ENCODE data around the gene PELI2. TPM values are rescaled to one million over a fixed set of nuclear protein-coding genes. Genes with fewer than 3 reads are reported as not detected.

The PELI2 gene
- total and polyA plus RNA-seq, 5 donors: 1.4 to 6.8 (median 4.6) TPM

DNA sequence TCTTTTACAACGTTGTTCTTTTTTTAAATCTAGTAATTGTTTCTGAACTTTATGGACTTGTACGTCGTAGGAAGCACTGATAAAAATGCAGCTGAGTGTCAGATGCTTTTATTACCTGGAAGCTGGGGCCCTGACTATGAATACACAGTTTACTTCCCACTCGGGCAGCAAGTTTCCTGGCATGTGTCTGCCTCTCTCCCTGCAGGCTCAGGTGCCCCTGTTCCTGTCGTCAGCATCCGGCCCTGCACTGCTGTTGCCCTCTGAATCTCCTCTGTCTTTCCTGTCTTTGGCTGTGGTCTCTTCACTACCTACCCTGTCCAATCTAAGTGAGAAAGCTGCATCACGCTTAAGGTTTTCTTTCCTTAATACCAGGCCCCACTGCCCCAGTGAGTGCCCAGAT lies 75.8 kb downstream of the PELI2 start:
- Histone ChIP-seq H3K9me3 (ENCODE audit: control insufficient read depth, low read length) (no peaks in the 10 kb centered on the region), H3K4me3 (ENCODE audit: low read length) (no peak overlapping the region), H3K27ac (ENCODE audit: low read length) (no peak overlapping the region), H3K27me3 (ENCODE audit: control insufficient read depth, insufficient read depth) (no peaks in the 10 kb centered on the region), H3K4me1 (ENCODE audit: control insufficient read depth, insufficient read depth, low read length) (no peaks in the 10 kb centered on the region)
- no peak for DNase-seq
- WGBS: 80% methylated on average over 7 of the region's 7 CpGs
- no peak for ATAC-seq
- intact Hi-C loops (cut with DNase I): no loop called here

- Histone ChIP-seq H3K27me3 (ENCODE audit: control insufficient read depth, insufficient read depth) (no peaks in the 10 kb centered on the region), H3K9me3 (ENCODE audit: control insufficient read depth, low read length) (no peaks in the 10 kb centered on the region), H3K27ac (ENCODE audit: low read length) (no peak overlapping the region), H3K4me1 (ENCODE audit: control insufficient read depth, insufficient read depth, low read length) (no peaks in the 10 kb centered on the region), H3K4me3 (ENCODE audit: low read length) (no peak overlapping the region)
- intact Hi-C loops (cut with DNase I): no loop called here
- no peak for DNase-seq
- no peak for ATAC-seq
- WGBS: 78% methylated on average over 5 of the region's 5 CpGs
These were observed 77.0 kb downstream of the PELI2 start for GRCh38 chr14:56195223-56195622.

DNA sequence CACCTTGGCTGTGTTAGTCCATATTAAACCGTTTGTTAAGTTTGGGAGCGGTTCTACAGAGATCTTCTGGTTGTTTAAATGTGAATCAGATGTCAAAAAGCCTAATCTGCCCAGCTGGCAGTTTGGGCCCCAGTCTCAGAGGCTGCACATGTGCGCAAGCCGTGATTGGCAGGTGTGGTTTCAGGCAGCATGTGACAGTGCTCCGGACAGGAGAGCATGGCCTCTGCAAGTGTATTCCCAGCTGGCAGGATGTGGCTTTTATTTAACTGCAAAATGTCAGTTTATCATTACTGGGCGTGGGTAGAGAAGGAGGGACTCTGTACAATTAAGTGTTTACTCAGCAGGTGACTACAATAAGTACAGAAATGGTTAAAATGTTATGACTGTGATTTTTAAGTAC lies 77.5 kb downstream of the PELI2 start:
- H3K27me3 ChIP-seq (ENCODE audit: control insufficient read depth, insufficient read depth): no peaks in the 10 kb centered on the region
- no peaks in the 10 kb centered on the region for H3K9me3 ChIP-seq (ENCODE audit: control insufficient read depth, low read length)
- no peak overlapping the region for H3K4me3 ChIP-seq (ENCODE audit: low read length)
- H3K27ac ChIP-seq (ENCODE audit: low read length): no peak overlapping the region
- H3K4me1 ChIP-seq (ENCODE audit: control insufficient read depth, insufficient read depth, low read length): no peaks in the 10 kb centered on the region
- peak in 1 of 3 donors; percentile 45 for DNase-seq
- intact Hi-C loops (cut with DNase I): no loop called here
- 62% methylated on average over 6 of the region's 6 CpGs for WGBS
- peak in 1 of 2 donors; percentile 27 for ATAC-seq

DNA sequence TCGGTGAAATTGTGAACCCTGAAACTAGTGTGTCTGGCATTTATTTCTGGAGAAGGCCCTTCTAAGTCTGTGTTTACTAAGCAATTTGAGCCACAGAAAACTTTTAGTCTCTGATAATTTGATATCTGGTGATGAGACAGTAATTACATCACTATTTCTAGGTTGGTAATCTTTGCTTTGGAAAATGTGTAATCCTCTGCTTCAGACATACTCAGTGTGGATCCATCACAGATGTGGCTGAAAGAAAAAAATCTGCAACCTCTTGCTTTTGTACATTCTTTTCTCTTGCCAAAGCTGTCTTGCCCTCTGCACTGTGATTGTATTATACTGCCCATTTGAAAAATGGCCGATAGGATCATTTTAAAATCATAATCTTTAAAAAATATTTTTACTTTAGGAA lies 78.1 kb downstream of the PELI2 start:
- Histone ChIP-seq H3K27ac (ENCODE audit: low read length) (no peak overlapping the region), H3K4me1 (ENCODE audit: control insufficient read depth, insufficient read depth, low read length) (no peaks in the 10 kb centered on the region), H3K9me3 (ENCODE audit: control insufficient read depth, low read length) (no peaks in the 10 kb centered on the region), H3K27me3 (ENCODE audit: control insufficient read depth, insufficient read depth) (no peaks in the 10 kb centered on the region), H3K4me3 (ENCODE audit: low read length) (no peak overlapping the region)
- intact Hi-C loops (cut with DNase I): no loop called here
- ATAC-seq (no peak), DNase-seq (no peak)
- WGBS: 49% methylated on average over 2 of the region's 2 CpGs

- intact Hi-C loops (cut with DNase I): no loop called here
- WGBS: 100% methylated on average over 1 of the region's 1 CpG
- no peaks in the 10 kb centered on the region for H3K4me1 ChIP-seq (ENCODE audit: control insufficient read depth, insufficient read depth, low read length)
- no peak for DNase-seq
- H3K27me3 ChIP-seq (ENCODE audit: control insufficient read depth, insufficient read depth): no peaks in the 10 kb centered on the region
- H3K9me3 ChIP-seq (ENCODE audit: control insufficient read depth, low read length): no peaks in the 10 kb centered on the region
- ATAC-seq: no peak
- H3K4me3 ChIP-seq (ENCODE audit: low read length): no peak overlapping the region
- H3K27ac ChIP-seq (ENCODE audit: low read length): no peak overlapping the region
These were observed 78.9 kb downstream of the PELI2 start for GRCh38 chr14:56197150-56197549.

- no peaks in the 10 kb centered on the region for H3K27me3 ChIP-seq (ENCODE audit: control insufficient read depth, insufficient read depth)
- no peak for DNase-seq
- 99% methylated on average over 2 of the region's 2 CpGs for WGBS
- no peak overlapping the region for H3K4me3 ChIP-seq (ENCODE audit: low read length)
- ATAC-seq: no peak
- intact Hi-C loops (cut with DNase I): no loop called here
- H3K4me1 ChIP-seq (ENCODE audit: control insufficient read depth, insufficient read depth, low read length): no peaks in the 10 kb centered on the region
- H3K9me3 ChIP-seq (ENCODE audit: control insufficient read depth, low read length): no peaks in the 10 kb centered on the region
- H3K27ac ChIP-seq (ENCODE audit: low read length): no peak overlapping the region
These were observed 80.2 kb downstream of the PELI2 start for GRCh38 chr14:56198438-56198837.

DNA sequence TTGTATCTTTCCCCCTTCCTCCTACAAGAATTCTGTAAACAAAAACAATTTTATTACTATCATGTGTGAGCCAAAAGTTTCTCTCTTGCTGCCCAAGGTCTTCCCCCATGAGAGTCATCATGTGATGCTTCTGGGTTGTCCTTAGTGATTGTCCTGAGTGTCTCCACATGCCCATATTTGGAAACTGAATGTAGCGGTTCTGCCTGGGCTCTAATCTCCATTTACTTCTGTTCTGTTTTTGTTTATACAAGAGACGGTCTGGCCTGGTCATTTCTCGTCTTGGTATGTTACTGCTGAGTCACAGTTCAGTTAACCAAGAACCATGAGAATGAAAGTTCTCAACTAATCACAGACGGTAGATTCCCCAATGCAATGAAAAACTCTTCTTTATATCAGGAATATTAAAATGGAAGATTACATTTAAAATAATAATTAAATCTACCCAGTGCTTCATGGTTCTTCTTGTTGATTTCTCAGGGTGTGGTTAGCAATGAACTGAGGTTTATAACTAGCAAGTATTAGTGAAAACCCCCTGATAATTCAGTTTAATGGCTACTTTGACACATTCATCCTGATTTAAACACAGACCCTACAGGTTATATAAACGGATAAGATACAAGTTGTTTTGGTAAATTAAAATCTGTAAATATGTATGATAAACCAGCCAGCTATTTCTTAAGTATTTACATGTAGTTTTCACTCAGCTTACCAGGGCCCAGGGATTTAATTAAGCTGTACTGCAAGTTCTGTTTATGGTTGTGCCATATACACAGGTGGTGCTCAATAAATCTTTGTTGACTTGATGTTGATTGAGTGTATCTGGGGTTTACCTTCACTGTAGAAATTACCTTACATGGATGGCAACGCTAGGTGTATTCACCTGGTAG lies 81.1 kb downstream of the PELI2 start:
- H3K4me3 ChIP-seq (ENCODE audit: low read length): no peak overlapping the region
- H3K9me3 ChIP-seq (ENCODE audit: control insufficient read depth, low read length): no peaks in the 10 kb centered on the region
- no peaks in the 10 kb centered on the region for H3K4me1 ChIP-seq (ENCODE audit: control insufficient read depth, insufficient read depth, low read length)
- ATAC-seq (peak; percentile 91 to 96), DNase-seq (no peak)
- H3K27ac ChIP-seq (ENCODE audit: low read length): no peak overlapping the region
- intact Hi-C loops (cut with DNase I): no loop called here
- WGBS: 56% methylated on average over 6 of the region's 6 CpGs
- no peaks in the 10 kb centered on the region for H3K27me3 ChIP-seq (ENCODE audit: control insufficient read depth, insufficient read depth)

DNA sequence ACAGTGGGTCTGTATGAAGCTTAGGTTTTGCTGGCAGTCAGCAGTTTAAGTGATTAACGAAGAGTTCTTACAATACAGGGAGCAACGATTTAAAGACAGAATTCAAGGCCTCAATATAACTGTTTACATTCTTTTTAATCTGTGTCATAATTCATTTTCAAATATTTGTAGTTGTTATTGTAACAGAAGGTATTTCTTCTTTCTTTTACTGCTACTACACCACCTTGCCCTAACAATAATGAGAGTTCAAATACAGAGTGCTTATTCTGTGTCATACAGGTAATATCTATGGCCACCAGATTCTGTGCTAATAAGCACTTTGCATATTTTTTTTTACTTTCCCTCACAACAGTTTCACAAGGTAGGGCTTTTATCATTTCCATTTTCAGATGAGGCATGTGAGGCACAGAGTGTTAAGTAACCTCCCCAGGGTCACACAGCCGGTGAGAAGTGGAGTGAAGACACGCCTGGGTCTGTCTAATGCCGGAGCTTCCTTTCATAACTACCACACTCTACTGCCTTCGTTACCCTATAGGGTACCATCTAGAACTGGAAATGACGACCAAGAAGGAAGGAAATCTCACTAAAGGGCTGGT lies 81.9 kb downstream of the PELI2 start:
- Histone ChIP-seq H3K4me3 (ENCODE audit: low read length) (no peak overlapping the region), H3K27ac (ENCODE audit: low read length) (no peak overlapping the region), H3K9me3 (ENCODE audit: control insufficient read depth, low read length) (no peaks in the 10 kb centered on the region), H3K4me1 (ENCODE audit: control insufficient read depth, insufficient read depth, low read length) (no peaks in the 10 kb centered on the region), H3K27me3 (ENCODE audit: control insufficient read depth, insufficient read depth) (no peaks in the 10 kb centered on the region)
- 88% methylated on average over 7 of the region's 7 CpGs for WGBS
- ATAC-seq (no peak), DNase-seq (no peak)
- intact Hi-C loops (cut with DNase I): no loop called here

- Histone ChIP-seq H3K27ac (ENCODE audit: low read length) (no peak overlapping the region), H3K4me1 (ENCODE audit: control insufficient read depth, insufficient read depth, low read length) (peaks cover 2% of the 10 kb centered on the region), H3K9me3 (ENCODE audit: control insufficient read depth, low read length) (no peaks in the 10 kb centered on the region), H3K4me3 (ENCODE audit: low read length) (no peak overlapping the region), H3K27me3 (ENCODE audit: control insufficient read depth, insufficient read depth) (no peaks in the 10 kb centered on the region)
- intact Hi-C loops (cut with DNase I): no loop called here
- 48% methylated on average over 2 of the region's 2 CpGs for WGBS
- ATAC-seq: no peak
- DNase-seq: no peak
These were observed 84.0 kb downstream of the PELI2 start for GRCh38 chr14:56202256-56202655.

DNA sequence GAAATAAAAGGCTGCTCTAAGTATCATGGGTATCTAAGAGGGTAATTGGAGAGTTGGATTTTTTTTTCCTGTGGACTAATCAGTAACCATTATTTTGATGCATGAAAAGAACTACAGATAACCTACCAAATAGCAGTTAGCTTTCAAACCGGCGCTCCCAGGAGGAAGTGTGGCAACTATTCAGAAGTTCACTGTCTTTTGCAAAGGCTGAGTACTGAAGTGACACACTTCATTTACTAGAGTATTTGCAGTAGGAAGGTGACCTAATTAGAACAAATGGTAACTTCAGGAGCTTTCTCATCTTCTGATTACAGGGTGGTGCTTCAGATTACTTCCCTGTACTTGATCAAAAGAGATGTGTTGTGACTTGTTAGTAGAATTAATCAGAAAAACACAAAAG lies 87.7 kb downstream of the PELI2 start:
- WGBS: 57% methylated on average over 2 of the region's 2 CpGs
- ATAC-seq: no peak
- intact Hi-C loops (cut with DNase I): no loop called here

DNA sequence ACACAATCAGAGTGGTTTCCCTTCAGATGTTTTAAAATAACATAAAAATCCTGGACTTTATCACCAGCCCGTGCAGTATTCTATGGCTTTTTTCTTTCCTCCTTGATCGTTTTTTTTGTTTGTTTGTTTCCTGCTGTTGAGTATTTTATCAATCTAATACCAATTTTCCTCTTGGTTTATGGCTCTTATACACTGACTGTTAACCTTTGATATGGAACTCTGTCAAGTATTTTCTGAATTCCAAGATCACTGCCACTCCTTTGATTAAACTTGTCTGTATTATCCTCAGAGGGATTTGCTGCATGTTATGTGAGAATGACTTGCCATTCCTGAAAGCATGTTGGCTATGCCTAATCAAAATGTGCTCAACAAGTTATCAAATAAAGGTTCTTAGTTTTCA lies 88.4 kb downstream of the PELI2 start:
- 30% methylated on average over 2 of the region's 2 CpGs for WGBS
- no peak overlapping the region for H3K4me3 ChIP-seq (ENCODE audit: low read length)

More for the DNA sequence above, 87.7 kb downstream of the PELI2 start:
- H3K4me3 ChIP-seq (ENCODE audit: low read length): no peak overlapping the region
- H3K9me3 ChIP-seq (ENCODE audit: control insufficient read depth, low read length): no peaks in the 10 kb centered on the region
- no peak for DNase-seq
- peaks cover 2% of the 10 kb centered on the region for H3K4me1 ChIP-seq (ENCODE audit: control insufficient read depth, insufficient read depth, low read length)
- no peaks in the 10 kb centered on the region for H3K27me3 ChIP-seq (ENCODE audit: control insufficient read depth, insufficient read depth)
- no peak overlapping the region for H3K27ac ChIP-seq (ENCODE audit: low read length)

More for the DNA sequence above, 88.4 kb downstream of the PELI2 start:
- ATAC-seq (no peak), DNase-seq (no peak)
- H3K9me3 ChIP-seq (ENCODE audit: control insufficient read depth, low read length): no peaks in the 10 kb centered on the region
- intact Hi-C loops (cut with DNase I): no loop called here
- peaks cover 2% of the 10 kb centered on the region for H3K4me1 ChIP-seq (ENCODE audit: control insufficient read depth, insufficient read depth, low read length)
- no peaks in the 10 kb centered on the region for H3K27me3 ChIP-seq (ENCODE audit: control insufficient read depth, insufficient read depth)
- no peak overlapping the region for H3K27ac ChIP-seq (ENCODE audit: low read length)

Data from right cardiac atrium (tissue), 5 donors.